GM12878 (cell line): ENCODE results near the gene B3GNT9. TPM values are rescaled to one million over a fixed set of nuclear protein-coding genes. Genes with fewer than 3 reads are reported as not detected.
A peak's percentile ranks its signal among the peaks of the same experiment; 100 is the strongest.

Experiments
- ATAC-seq: fragments of 200-7000 bp; cut with Tn5 transposase; 3 replicates; pipeline ENCODE4 v1.9.1; 2020; ENCODE audit warnings: mild to moderate bottlenecking, moderate library complexity
- BruUV-seq: library from RNA; stranded (reverse); fragments of 400-500 nt; replicated peaks from 2 replicates; lab custom pipeline; 2021; lab: Mats Ljungman, UMichigan
- CTCF ChIA-PET: fragments of 300-600 bp; sonication (Branson Sonifier 250); formaldehyde crosslinking; extraction: SDS; loops from one replicate; lab custom pipeline; 2021; ENCODE audit warnings: inconsistent platforms; lab: Yijun Ruan, JAX
- POLR2A ChIA-PET: fragments of 350-600 bp; formaldehyde crosslinking; extraction: SDS; loops from one replicate; lab custom pipeline; 2021; ENCODE audit warnings: inconsistent platforms; lab: Charles Lee
- RAD21 ChIA-PET: fragments of 300-600 bp; sonication (Branson Sonifier 250); formaldehyde crosslinking; loops from one replicate; lab custom pipeline; 2023; ENCODE audit warnings: antibody characterized with exemption; ENCODE audit not compliant: unreplicated experiment; lab: Charles Lee
- SMC1A ChIA-PET: fragments of 300-600 bp; sonication (Branson Sonifier 250); formaldehyde crosslinking; loops from one replicate; lab custom pipeline; 2023; ENCODE audit not compliant: unreplicated experiment, uncharacterized antibody; lab: Charles Lee
- DNase-seq: peaks from one replicate; pipeline ENCODE4 v3.0.0-alpha.2; 2011; ENCODE audit warnings: low read depth, low spot score
- FAIRE-seq: peaks from 3 replicates; lab custom pipeline; 2011; peaks lifted over from hg19 to GRCh38; lab: Jason Lieb, UNC
- H2AFZ ChIP-seq: 2 replicates; pipeline ENCODE4 v1.6.0; 2011; ENCODE audit warnings: low read depth, low read length, control low read depth; ENCODE audit not compliant: control insufficient read depth
- H3K27ac ChIP-seq: 2 replicates; pipeline ENCODE4 v1.5.1; 2011; ENCODE audit warnings: control low read depth; ENCODE audit not compliant: control insufficient read depth, insufficient read depth
- H3K27me3 ChIP-seq, 2 experiments: replicated peaks in 1 of 2; 2 replicates each; pipeline versions ENCODE4 v1.6.0 to v1.6.1; 2011; ENCODE audit warnings: low read length in 1 of 2; ENCODE audit not compliant: control insufficient read depth in 2 of 2, insufficient read depth in 2 of 2
- H3K36me3 ChIP-seq, 2 experiments: 2 replicates each; pipeline ENCODE4 v1.5.1; 2011; ENCODE audit warnings: low read length in 1 of 2; ENCODE audit not compliant: control insufficient read depth in 2 of 2, insufficient read depth in 2 of 2
- H3K4me1 ChIP-seq: 2 replicates; pipeline ENCODE4 v1.6.1; 2011; ENCODE audit warnings: mild to moderate bottlenecking, low read length, moderate library complexity, mixed read lengths; ENCODE audit not compliant: control insufficient read depth, insufficient read depth
- H3K4me2 ChIP-seq: 2 replicates; pipeline ENCODE4 v1.6.0; 2011; ENCODE audit warnings: control low read depth; ENCODE audit not compliant: control insufficient read depth, insufficient read depth
- H3K4me3 ChIP-seq: fragments of 200-600 bp; sonication (generic); 2 replicates; pipeline ENCODE4 v1.5.1; 2016
- H3K79me2 ChIP-seq: 2 replicates; pipeline ENCODE4 v1.6.0; 2011; ENCODE audit warnings: low read length; ENCODE audit not compliant: control insufficient read depth, insufficient read depth
- H3K9ac ChIP-seq: 2 replicates; pipeline ENCODE4 v1.8.0; 2011; ENCODE audit warnings: low read length, control low read depth, mixed read lengths; ENCODE audit not compliant: control insufficient read depth, insufficient read depth
- H3K9me3 ChIP-seq: replicated peaks from 3 replicates; pipeline ENCODE4 v1.5.1; 2011; ENCODE audit warnings: mild to moderate bottlenecking, low read length; ENCODE audit not compliant: control insufficient read depth, insufficient read depth
- H4K20me1 ChIP-seq: 2 replicates; pipeline ENCODE4 v1.6.0; 2011; ENCODE audit not compliant: control insufficient read depth, insufficient read depth
- ATF7 ChIP-seq: fragments of 450-650 bp; IDR thresholded peaks from 2 replicates; pipeline ENCODE4 v1.6.1; 2016; ENCODE audit warnings: low read depth, mild to moderate bottlenecking
- BHLHE40 ChIP-seq, 2 experiments: fragments of 450-650 bp in 1 of 2; IDR thresholded peaks; 2 replicates each; pipeline ENCODE4 v1.6.1; 2011 to 2017; ENCODE audit warnings: low read depth in 2 of 2, borderline replicate concordance in 1 of 2, improper control_type of control experiment in 1 of 2, low read length in 1 of 2, mild to moderate bottlenecking in 1 of 2
- CBFB ChIP-seq: IDR thresholded peaks from 2 replicates; pipeline ENCODE4 v1.6.1; 2016; ENCODE audit warnings: antibody characterized with exemption, low read depth
- CBX5 ChIP-seq: sonication (generic); IDR thresholded peaks from 2 replicates; pipeline ENCODE4 v1.6.1; 2016; ENCODE audit warnings: low read depth, moderate library complexity, mild to moderate bottlenecking, inconsistent platforms
- FOS ChIP-seq: IDR thresholded peaks from 3 replicates; pipeline ENCODE4 v1.6.1; 2011; ENCODE audit warnings: borderline replicate concordance; ENCODE audit not compliant: insufficient read length; ENCODE audit errors: extremely low read depth
- JUND ChIP-seq: IDR thresholded peaks from 2 replicates; pipeline ENCODE4 v1.6.1; 2012; ENCODE audit warnings: low read depth, mild to moderate bottlenecking, low read length, improper control_type of control experiment, moderate library complexity
- KAT2A ChIP-seq: conservative IDR thresholded peaks from 2 replicates; pipeline ENCODE4 v1.6.1; 2011; ENCODE audit warnings: low read depth, low read length; ENCODE audit not compliant: control insufficient read depth
- PAX8 ChIP-seq: fragments of 450-650 bp; IDR thresholded peaks from 2 replicates; pipeline ENCODE4 v1.6.1; 2017; ENCODE audit warnings: mild to moderate bottlenecking, moderate library complexity
- RAD51 ChIP-seq: fragments of 450-650 bp; IDR thresholded peaks from 2 replicates; pipeline ENCODE4 v1.6.1; 2016; ENCODE audit warnings: moderate library complexity, mild to moderate bottlenecking, inconsistent platforms
- RELA ChIP-seq: fragments of 450-650 bp; IDR thresholded peaks from 2 replicates; pipeline ENCODE4 v1.8.0; 2014; ENCODE audit warnings: borderline replicate concordance; ENCODE audit not compliant: partially characterized antibody
- USF1 ChIP-seq: IDR thresholded peaks from 2 replicates; pipeline ENCODE4 v1.6.1; 2011; ENCODE audit warnings: borderline replicate concordance, low read depth, mild to moderate bottlenecking, moderate library complexity, mixed read lengths, low read length; ENCODE audit not compliant: insufficient read depth; ENCODE audit errors: extremely low read length
- USF2 ChIP-seq: IDR thresholded peaks from 2 replicates; pipeline ENCODE4 v1.6.1; 2011; ENCODE audit warnings: low read depth, low read length, improper control_type of control experiment, borderline replicate concordance
- ZNF217 ChIP-seq: fragments of 450-650 bp; IDR thresholded peaks from 2 replicates; pipeline ENCODE4 v1.6.1; 2017; ENCODE audit warnings: antibody characterized with exemption, mild to moderate bottlenecking
- WGBS: methylation state at CpG from one replicate; pipeline ENCODE4 v1.1.6; 2016; ENCODE audit warnings: low lambda C conversion rate; ENCODE audit not compliant: insufficient replicate concordance, insufficient coverage; ENCODE audit errors: missing lambda C conversion rate; 5-methylcytosine and 5-hydroxymethylcytosine counted together
- in situ Hi-C: fragments of 300-500 bp; cut with MboI; formaldehyde crosslinking; loops from 9 replicates; pipeline ENCODE4 v1.14.3; 2018; ENCODE audit warnings: mixed read lengths
- intact Hi-C: fragments of 100-400 bp; cut with micrococcal nuclease; formaldehyde crosslinking; loops from one replicate; pipeline ENCODE4 v1.14.2; 2022; ENCODE audit not compliant: unreplicated experiment
- polyA plus RNA-seq, 11 experiments: library from polyadenylated mRNA; depleted of rRNA in 4 of 11; unstranded in 6 of 11; stranded (reverse) in 5 of 11; fragments of >200 nt; fragmentation: Nextera tagmentation in 4 of 11; fragmentation: Illumina TruSeq in 1 of 11; extraction: Ambion mirVana in 4 of 11; extraction: Trizol in 1 of 11; gene quantifications; 1 replicate in 1 of 11; 2 replicates in 10 of 11; pipeline versions ENCODE4 v1.2.1 to v1.2.3, GENCODE V29; 2011 to 2016; ENCODE audit warnings: inconsistent platforms in 2 of 11, missing spikeins in 2 of 11, low read depth in 1 of 11
- total RNA-seq, 4 experiments: library from RNA; depleted of rRNA in 3 of 4; stranded (reverse); fragments of >200 nt in 3 of 4; fragmentation: Illumina TruSeq in 1 of 4; extraction: Trizol in 1 of 4; gene quantifications; 2 replicates each; pipeline versions ENCODE4 v1.2.1 to v1.2.3, GENCODE V29; 2013 to 2021
- TF ChIP-seq, protein P1 (sequence below): fragments of 450-650 bp; IDR thresholded peaks from 2 replicates; pipeline ENCODE4 v1.6.1; 2016; ENCODE audit warnings: mild to moderate bottlenecking, moderate library complexity, borderline replicate concordance

Gene B3GNT9
- total and polyA plus RNA-seq, 10 of the 15 experiments (the other 5 are each of a cell fraction or from before 2014, with no cell fraction given), result 0.08 to 5.0 (median 1.9) TPM

DNA sequence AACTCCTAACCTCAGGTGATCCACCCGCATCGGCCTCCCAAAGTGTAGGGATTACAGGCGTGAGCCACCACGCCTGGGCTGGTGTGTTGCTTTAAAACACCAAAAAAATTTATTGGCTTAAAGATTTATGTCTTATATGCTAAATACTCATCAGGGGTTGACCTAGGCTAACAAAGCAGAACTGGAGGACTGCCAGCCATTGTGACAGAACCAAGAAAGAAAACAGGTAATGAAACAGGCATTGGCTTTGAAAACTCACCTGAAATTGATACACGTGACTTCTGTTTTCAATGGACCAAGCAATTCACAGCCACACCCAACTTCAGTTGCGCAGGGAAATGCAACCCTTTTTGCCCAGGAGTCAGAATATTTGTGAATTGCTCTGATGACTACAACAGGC lies 46.0 kb downstream of the B3GNT9 start:
- no peak overlapping the region for H3K27ac ChIP-seq
- TF ChIP-seq ZNF217 (no peak), FOS (no peak), USF1 (no peak), JUND (no peak), KAT2A (no peak), USF2 (no peak), RAD51 (peak; percentile 47; the same call in 1 of the 2 replicates), PAX8 (no peak), CBFB (no peak), BHLHE40 (IDR thresholded peaks at IDR 0.05; ENCODE audit: borderline replicate concordance in 1 of 2, low read depth in 2 of 2, low read length in 1 of 2) (peak; percentile 53 to 66; a peak in 2 of 4 replicates), CBX5 (no peak), RELA (no peak), ATF7 (no peak)
- TF ChIP-seq, protein P1, sequence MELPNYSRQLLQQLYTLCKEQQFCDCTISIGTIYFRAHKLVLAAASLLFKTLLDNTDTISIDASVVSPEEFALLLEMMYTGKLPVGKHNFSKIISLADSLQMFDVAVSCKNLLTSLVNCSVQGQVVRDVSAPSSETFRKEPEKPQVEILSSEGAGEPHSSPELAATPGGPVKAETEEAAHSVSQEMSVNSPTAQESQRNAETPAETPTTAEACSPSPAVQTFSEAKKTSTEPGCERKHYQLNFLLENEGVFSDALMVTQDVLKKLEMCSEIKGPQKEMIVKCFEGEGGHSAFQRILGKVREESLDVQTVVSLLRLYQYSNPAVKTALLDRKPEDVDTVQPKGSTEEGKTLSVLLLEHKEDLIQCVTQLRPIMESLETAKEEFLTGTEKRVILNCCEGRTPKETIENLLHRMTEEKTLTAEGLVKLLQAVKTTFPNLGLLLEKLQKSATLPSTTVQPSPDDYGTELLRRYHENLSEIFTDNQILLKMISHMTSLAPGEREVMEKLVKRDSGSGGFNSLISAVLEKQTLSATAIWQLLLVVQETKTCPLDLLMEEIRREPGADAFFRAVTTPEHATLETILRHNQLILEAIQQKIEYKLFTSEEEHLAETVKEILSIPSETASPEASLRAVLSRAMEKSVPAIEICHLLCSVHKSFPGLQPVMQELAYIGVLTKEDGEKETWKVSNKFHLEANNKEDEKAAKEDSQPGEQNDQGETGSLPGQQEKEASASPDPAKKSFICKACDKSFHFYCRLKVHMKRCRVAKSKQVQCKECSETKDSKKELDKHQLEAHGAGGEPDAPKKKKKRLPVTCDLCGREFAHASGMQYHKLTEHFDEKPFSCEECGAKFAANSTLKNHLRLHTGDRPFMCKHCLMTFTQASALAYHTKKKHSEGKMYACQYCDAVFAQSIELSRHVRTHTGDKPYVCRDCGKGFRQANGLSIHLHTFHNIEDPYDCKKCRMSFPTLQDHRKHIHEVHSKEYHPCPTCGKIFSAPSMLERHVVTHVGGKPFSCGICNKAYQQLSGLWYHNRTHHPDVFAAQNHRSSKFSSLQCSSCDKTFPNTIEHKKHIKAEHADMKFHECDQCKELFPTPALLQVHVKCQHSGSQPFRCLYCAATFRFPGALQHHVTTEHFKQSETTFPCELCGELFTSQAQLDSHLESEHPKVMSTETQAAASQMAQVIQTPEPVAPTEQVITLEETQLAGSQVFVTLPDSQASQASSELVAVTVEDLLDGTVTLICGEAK, result no peak
- H3K4me3 ChIP-seq, result no peak overlapping the region
- H3K36me3 ChIP-seq, result peaks cover 0 to 5% of the 10 kb centered on the region in 2 experiments; a peak in 1 of 4 replicates
- peaks cover 14% of the 10 kb centered on the region for H3K4me1 ChIP-seq
- SMC1A ChIA-PET, result no interaction called here
- BruUV-seq, result no TSS peak
- 65% methylated on average over 6 of the region's 6 CpGs for WGBS
- no peak for ATAC-seq
- H3K9ac ChIP-seq, result no peak overlapping the region
- no peak overlapping the region for H2AFZ ChIP-seq
- H3K27me3 ChIP-seq, result no peaks in the 10 kb centered on the region
- intact Hi-C loops (loop anchor here (5.0 kb wide), 1 partner anchor 52 kb away; the partner anchor contains the start of genes FBXL8 and TRADD), in situ Hi-C loops (loop anchor here (5.0 kb wide), 1 partner anchor 88 kb away; no protein-coding TSS in a partner anchor)
- H3K9me3 ChIP-seq, result no peaks in the 10 kb centered on the region
- RAD21 ChIA-PET, result interaction anchor here (1.0 to 6.5 kb wide), 5 partner anchors 50 to 92 kb away, joined by 4 to 85 read pairs (median 7); no protein-coding TSS in a partner anchor
- POLR2A ChIA-PET, result interaction anchor here (0.6 kb wide), 1 partner anchor 11 kb away, joined by 3 read pairs; no protein-coding TSS in a partner anchor
- H3K79me2 ChIP-seq, result peaks cover under 1% of the 10 kb centered on the region
- CTCF ChIA-PET, result interaction anchor here (1.0 to 8.6 kb wide), 4 partner anchors 11 to 88 kb away, joined by 3 to 205 read pairs (median 54); partner anchors contain the start of genes B3GNT9, FBXL8 and TRADD
- no peak for DNase-seq
- H3K4me2 ChIP-seq, result no peak overlapping the region
- H4K20me1 ChIP-seq, result no peaks in the 10 kb centered on the region
- no peak for FAIRE-seq
